Non-pigmented ciliary epithelial cell (primary cell): Measurements from ENCODE around the gene RABL6.
"Not testable (repeated sequence)": the region's sequence is repeated elsewhere in the genome, so short reads cannot be mapped to it uniquely, and the experiment has no call there.

Experiments
- DNase-seq: peaks from one replicate; pipeline ENCODE4 v3.0.0-alpha.2; 2010; ENCODE audit warnings: low read depth

The RABL6 gene, protein sequence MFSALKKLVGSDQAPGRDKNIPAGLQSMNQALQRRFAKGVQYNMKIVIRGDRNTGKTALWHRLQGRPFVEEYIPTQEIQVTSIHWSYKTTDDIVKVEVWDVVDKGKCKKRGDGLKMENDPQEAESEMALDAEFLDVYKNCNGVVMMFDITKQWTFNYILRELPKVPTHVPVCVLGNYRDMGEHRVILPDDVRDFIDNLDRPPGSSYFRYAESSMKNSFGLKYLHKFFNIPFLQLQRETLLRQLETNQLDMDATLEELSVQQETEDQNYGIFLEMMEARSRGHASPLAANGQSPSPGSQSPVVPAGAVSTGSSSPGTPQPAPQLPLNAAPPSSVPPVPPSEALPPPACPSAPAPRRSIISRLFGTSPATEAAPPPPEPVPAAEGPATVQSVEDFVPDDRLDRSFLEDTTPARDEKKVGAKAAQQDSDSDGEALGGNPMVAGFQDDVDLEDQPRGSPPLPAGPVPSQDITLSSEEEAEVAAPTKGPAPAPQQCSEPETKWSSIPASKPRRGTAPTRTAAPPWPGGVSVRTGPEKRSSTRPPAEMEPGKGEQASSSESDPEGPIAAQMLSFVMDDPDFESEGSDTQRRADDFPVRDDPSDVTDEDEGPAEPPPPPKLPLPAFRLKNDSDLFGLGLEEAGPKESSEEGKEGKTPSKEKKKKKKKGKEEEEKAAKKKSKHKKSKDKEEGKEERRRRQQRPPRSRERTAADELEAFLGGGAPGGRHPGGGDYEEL

GRCh38 chr9:136807281-136808074 lies at the start of gene RABL6:
RABL6 (plus strand) TSS chr9:136807948; CDS start chr9:136808197, 249 bp downstream.
- no peak for DNase-seq

DNA sequence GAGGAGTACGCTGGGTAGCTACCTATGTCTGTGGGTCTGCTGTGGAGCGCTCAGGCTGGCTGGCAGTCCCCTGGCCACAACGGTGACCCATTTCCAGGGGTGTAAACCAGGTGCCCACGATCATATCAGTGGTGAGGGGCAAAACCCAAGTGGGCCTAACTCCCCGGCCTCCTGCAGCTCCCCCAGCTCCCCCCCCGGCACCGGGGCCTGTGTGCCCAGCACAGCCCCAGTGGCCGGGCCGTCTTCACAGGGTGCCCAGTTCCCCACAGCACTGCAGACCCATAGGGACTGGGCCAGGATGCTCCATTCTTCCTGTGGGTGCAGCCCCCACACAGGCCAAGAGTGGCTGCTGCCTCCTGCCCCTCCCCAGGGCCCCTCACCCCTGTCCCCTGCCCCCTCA lies 48.7 kb upstream of the RABL6 start:
- DNase-seq, result no peak

- no peak for DNase-seq
Observed at GRCh38 chr9:136759436-136760325, 48.1 kb upstream of the RABL6 start.

DNA sequence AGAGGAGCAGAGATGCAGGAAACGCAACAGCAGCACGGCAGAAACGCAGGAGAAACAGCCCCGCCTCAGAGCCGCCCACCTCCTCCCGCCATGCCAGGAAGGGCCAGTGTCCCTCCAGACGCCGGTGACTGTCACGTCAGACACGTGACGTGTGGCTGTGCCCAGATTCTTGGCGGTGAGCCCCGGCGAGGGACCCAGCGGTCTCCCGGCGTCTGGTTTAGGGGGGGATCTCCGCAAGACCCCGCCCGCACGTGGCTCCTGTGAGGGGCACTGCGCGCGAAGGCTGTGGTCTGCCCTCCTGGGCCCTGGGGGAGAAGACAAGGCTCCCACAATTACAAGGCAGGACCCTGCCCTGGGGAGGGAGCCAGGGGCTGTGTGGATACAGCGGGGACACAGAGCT lies 47.3 kb upstream of the RABL6 start:
- DNase-seq, result no peak

- DNase-seq, result not testable (repeated sequence)
Observed at GRCh38 chr9:136760834-136761544, 46.8 kb upstream of the RABL6 start.

DNA sequence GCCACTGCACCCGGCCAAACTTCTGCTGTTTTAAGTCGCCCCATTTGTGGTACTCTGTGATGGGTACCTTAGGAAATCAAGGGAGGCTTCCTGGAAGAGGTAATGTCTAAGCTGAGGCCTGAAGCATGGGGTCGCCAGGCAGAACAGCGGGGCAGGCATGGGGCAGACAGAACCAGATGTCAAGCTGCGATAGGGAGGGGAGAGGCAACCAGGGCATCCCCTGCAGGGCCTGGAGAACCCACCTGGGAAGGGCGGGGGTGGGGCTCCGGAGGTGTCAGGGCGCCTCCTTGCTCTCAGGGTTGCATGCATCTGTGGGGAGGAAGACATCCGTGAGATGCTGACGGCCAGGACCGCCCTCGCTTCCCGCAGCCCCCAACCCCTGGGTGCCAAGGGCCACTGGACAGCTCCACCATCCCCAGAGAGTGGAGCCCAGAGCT lies 46.2 kb upstream of the RABL6 start:
- no peak for DNase-seq

DNA sequence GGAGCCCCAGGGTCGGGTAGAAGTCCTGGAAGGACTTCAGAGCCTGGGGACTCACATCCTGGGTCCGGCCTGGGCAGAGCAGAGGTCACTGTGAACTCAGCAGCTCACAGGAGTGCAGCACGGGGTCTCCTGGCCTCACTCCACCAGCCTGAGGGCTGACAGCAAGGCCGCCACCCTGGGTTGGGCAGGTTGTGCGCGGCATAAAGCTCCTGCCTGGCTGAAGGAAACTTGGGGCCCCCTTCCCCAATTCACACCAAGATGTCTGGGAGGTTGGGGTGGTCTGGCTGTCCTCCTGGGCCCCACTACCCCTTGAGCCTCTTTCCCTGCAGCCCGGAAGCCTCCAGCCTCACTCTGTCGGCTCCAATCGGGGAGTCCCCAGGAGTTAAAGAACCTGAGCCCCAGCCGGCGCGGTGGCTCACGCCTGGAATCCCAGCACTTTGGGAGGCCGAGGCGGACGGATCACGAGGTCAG lies 45.5 kb upstream of the RABL6 start:
- no peak for DNase-seq

- DNase-seq, result no peak
Observed at GRCh38 chr9:136762915-136763648, 44.7 kb upstream of the RABL6 start.

- DNase-seq, result no peak
Observed at GRCh38 chr9:136763649-136764035, 44.1 kb upstream of the RABL6 start.

DNA sequence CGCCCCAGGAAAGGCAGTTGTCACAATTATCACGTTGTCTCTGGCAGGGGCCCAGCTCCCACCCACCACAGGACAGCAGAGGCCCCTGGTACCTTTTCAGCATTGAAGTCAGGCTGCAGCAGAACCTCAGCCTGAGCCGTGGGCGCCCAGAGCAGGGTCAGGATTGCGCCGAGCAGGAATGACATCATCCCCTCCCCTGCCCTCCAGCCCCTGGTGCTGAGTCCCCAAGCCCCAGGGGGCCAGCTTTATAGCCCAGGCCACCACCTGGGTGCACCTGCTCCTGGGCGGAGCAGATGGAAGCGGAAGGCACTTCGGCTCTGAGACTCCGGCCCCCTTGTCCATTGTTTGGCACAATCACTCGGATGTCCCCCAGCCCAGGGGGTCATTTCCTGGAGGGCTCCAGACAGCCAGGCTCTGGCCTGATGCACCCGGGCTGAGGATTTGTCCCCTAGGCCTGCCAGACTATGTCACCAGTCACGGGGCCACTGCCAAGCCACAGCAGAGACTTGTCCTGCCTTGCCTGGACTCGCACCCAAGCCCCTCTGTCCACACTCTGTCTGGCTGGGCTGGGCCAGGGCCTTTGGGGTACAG lies 43.4 kb upstream of the RABL6 start, which contains the start of gene LCN15:
LCN15 (minus strand) TSS at position 218 of the 591 bp plus-strand sequence; CDS start at position 188, 30 bp downstream.
- no peak for DNase-seq

DNA sequence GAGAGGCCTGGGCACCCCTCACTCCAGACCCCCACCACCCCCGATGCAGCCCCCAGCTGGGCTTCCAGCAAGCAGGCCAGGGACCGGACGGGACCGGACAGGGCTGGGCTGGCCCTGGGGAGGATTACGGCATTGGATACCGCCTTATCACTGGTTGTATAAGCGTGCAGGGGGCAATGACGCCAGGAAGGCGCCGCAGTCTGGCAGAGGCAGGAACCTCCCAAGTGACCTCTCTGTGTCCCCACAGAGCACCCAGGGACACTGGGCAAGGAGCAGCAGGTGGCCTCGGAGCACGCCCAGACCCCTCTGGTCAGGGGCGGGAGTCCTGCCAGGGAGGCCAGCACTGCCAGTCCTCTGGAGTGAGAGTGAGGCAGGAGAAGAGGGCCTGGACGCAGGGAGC lies 42.7 kb upstream of the RABL6 start:
- no peak for DNase-seq

DNA sequence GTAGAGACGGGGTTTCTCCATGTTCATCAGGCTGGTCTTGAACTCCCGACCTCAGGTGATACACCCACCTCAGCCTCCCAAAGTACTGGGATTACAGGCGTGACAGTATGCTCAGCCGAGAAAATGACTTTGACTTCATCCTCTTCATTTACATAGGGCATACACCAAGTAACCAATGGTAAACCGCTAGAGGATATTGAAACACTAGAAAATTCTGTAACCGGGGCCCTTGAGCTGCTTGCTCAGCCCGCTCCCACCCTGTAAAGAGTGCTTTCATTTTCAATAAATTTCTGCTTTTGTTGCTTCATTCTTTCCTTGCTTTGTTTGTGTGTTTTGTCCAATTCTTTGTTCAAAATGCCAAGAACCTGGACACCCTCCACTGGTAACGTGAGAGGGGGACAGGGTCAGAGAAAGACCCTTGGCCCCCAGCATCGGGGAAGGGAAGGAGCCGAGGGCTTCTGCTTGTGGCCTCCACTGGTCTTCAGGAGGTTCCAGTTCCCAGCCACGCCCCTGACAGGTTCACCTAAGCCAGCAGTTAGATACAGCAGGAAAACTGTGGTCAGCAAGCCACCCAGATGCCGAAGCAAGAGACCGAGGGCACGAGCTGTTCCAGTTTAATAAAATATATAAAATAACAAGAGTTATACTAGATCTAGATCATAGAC lies 41.9 kb upstream of the RABL6 start:
- not testable (repeated sequence) for DNase-seq

GRCh38 chr9:136766410-136767120 lies 41.2 kb upstream of the RABL6 start:
- DNase-seq, result not testable (repeated sequence)

DNA sequence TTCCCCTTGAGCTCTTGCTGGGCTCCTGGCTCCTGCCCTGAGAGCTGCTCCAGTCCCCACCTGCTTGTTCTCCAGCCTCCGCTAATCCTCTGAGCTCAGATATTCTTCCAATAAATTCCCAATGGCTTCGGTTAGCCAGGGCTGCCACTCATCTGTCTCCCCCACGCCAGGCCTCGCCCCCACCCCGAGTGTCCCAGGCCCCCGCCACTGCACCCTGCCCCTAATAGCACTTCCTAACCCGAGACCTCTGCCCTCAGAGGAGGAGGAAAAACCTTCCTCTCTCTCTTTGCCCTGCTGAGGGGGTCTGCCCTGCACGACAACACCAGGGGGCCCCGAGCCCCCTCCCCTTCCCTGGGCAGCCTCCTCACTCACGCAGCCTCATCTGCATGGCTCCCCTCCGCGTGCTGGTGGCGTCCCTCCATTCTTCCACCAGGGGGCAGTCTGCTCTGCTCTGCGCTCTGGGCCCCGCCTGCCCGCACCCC lies 38.0 kb upstream of the RABL6 start:
- DNase-seq, result no peak

DNA sequence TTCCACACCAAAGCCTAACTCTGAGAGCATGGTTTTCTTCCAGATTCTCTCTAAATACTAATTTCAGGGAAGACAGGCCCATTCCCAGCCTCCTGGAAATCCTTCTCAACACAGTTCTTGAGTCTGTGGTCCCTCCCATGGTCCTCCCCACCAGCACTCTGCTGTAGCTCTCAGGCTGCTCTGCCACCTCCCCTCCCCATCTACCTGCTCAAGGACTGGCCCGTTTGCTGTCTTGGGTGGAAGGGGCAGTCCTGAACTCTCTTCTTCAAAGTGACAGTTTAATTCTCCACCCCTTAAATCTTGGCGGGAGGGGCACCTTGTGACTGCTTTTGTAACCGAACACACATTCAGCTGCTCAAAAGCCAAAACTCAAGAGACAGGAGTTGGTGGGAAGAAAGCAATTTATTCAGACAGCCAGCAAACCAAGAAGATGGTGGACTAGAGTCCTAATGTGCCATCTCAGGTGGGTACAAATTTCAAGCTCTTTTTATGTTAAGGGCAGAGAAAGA lies 35.8 kb upstream of the RABL6 start:
- no peak for DNase-seq

GRCh38 chr9:136773386-136774044 lies 34.2 kb upstream of the RABL6 start:
- DNase-seq, result no peak

DNA sequence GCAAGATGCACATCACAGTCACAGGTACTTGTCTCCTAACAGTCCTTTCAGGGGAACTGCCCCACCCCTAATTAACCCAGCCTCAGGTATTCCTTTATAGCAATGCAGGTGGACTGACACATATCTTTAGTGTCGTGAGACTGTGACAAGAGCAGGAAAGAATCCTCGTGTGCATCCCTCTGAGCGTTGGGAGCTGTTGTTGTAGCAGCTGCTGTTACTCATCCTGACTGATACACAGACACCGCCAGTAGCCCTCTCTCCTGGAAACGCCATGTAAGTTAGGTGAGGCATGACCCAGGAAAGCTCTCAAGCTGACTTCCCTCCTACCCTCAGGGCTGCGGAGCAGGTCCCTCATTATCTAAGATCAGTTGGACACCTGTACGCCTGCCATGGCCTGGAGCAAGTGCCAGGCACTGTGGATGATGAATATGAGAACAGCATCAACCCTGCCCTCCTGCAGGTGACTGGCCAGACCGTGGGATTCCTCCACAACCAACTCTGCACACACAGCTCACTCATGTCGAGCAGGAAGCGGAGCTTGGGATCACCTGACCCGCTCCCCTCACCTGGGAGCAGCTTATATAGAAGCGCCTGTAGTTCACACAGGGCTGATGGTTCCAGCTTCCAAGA lies 33.2 kb upstream of the RABL6 start:
- no peak for DNase-seq
